OCI-LY1 (cell line): Measurements from ENCODE around the gene JAM3.

Experiments
- H2AFZ ChIP-seq: fragments of 200-600 bp; sonication (generic), shearing (Covaris generic); 2 replicates; pipeline ENCODE4 v1.6.0; 2014; ENCODE audit warnings: antibody characterized with exemption, mild to moderate bottlenecking, low read length
- H3F3A ChIP-seq: fragments of 200-600 bp; sonication (generic), shearing (Covaris generic); 2 replicates; pipeline ENCODE4 v1.6.0; 2014; ENCODE audit warnings: mild to moderate bottlenecking, antibody characterized with exemption, low read length, moderate library complexity; ENCODE audit not compliant: insufficient read depth
- H3K27ac ChIP-seq: fragments of 200-600 bp; sonication (generic); 2 replicates; pipeline ENCODE4 v1.5.1; 2014; ENCODE audit warnings: low read length, mixed run types, mild to moderate bottlenecking, low read depth; ENCODE audit not compliant: poor library complexity, severe bottlenecking
- H3K27me3 ChIP-seq: fragments of 200-600 bp; sonication (generic); 2 replicates; pipeline ENCODE4 v1.6.0; 2014; ENCODE audit warnings: antibody characterized with exemption, mild to moderate bottlenecking, low read length, moderate library complexity; ENCODE audit not compliant: insufficient read depth
- H3K36me3 ChIP-seq: fragments of 200-600 bp; sonication (generic); 2 replicates; pipeline ENCODE4 v1.6.1; 2014; ENCODE audit warnings: mild to moderate bottlenecking, antibody characterized with exemption, low read length, moderate library complexity, mixed read lengths; ENCODE audit not compliant: insufficient read depth
- H3K4me1 ChIP-seq: fragments of 200-600 bp; sonication (generic); 2 replicates; pipeline ENCODE4 v1.5.1; 2014; ENCODE audit warnings: mild to moderate bottlenecking, low read length, moderate library complexity; ENCODE audit not compliant: insufficient read depth, severe bottlenecking
- H3K4me2 ChIP-seq: fragments of 200-600 bp; sonication (generic), shearing (Covaris generic); 2 replicates; pipeline ENCODE4 v1.6.1; 2014; ENCODE audit warnings: low read length
- H3K4me3 ChIP-seq: fragments of 200-600 bp; sonication (generic); 2 replicates; pipeline ENCODE4 v1.5.1; 2014; ENCODE audit warnings: low read length, low read depth, mild to moderate bottlenecking, mixed read lengths; ENCODE audit not compliant: poor library complexity, severe bottlenecking
- H3K79me2 ChIP-seq: fragments of 200-600 bp; shearing (Covaris generic); 2 replicates; pipeline ENCODE4 v1.6.1; 2016; ENCODE audit warnings: mixed run types, low read length, mixed read lengths; ENCODE audit not compliant: insufficient read depth
- H3K9ac ChIP-seq: fragments of 200-600 bp; sonication (generic), shearing (Covaris generic); 2 replicates; pipeline ENCODE4 v1.6.1; 2014; ENCODE audit warnings: mild to moderate bottlenecking, low read length, mixed read lengths
- H3K9me2 ChIP-seq: fragments of 200-600 bp; sonication (generic), shearing (Covaris generic); 2 replicates; pipeline ENCODE4 v1.6.1; 2014; ENCODE audit warnings: low read depth, mild to moderate bottlenecking, low read length, mixed read lengths
- H3K9me3 ChIP-seq: fragments of 200-600 bp; shearing (Covaris generic); 2 replicates; pipeline ENCODE4 v1.6.1; 2014; ENCODE audit warnings: low read length, mixed read lengths
- H4K20me1 ChIP-seq: fragments of 200-600 bp; sonication (generic), shearing (Covaris generic); 2 replicates; pipeline ENCODE4 v1.6.0; 2016; ENCODE audit warnings: mild to moderate bottlenecking, low read length; ENCODE audit not compliant: insufficient read depth
- CTCF ChIP-seq: fragments of 200-600 bp; sonication (generic), shearing (Covaris generic); IDR thresholded peaks from 2 replicates; pipeline ENCODE4 v1.5.1; 2017; ENCODE audit warnings: mild to moderate bottlenecking, antibody characterized with exemption, low read length, moderate library complexity, mixed read lengths
- EZH2 ChIP-seq: fragments of 200-600 bp; sonication (generic), shearing (Covaris generic); IDR thresholded peaks from 2 replicates; pipeline ENCODE4 v1.8.0; 2017; ENCODE audit warnings: borderline replicate concordance, mixed run types, mild to moderate bottlenecking, antibody characterized with exemption, low read length, moderate library complexity, mixed read lengths

JAM3 gene

GRCh38 chr11:134200688-134201087 is 131.8 kb downstream of the JAM3 start:
- TF ChIP-seq CTCF (no peak), EZH2 (no peak)
- Histone ChIP-seq H3K27ac (no peak overlapping the region), H3F3A (no peaks in the 10 kb centered on the region), H4K20me1 (no peaks in the 10 kb centered on the region), H3K79me2 (no peaks in the 10 kb centered on the region), H3K9ac (no peak overlapping the region), H3K4me1 (no peaks in the 10 kb centered on the region), H3K27me3 (no peaks in the 10 kb centered on the region), H3K4me3 (no peak overlapping the region), H3K36me3 (peaks cover 94% of the 10 kb centered on the region), H3K4me2 (no peak overlapping the region), H3K9me3 (no peaks in the 10 kb centered on the region), H3K9me2 (no peaks in the 10 kb centered on the region), H2AFZ (no peak overlapping the region)
